Measurements from ENCODE around the gene HSD3B2. TPM values are rescaled to one million over a fixed set of nuclear protein-coding genes. Genes with fewer than 3 reads are reported as not detected.

The HSD3B2 gene
- total RNA-seq, 4 donors from 2014 or later: 1.4 TPM; not detected in 3

- 83 to 92% methylated on average over 3 of the region's 3 CpGs for WGBS, 2 donors
These were observed 20.1 kb downstream of the HSD3B2 start for GRCh38 chr1:119435052-119435451.

DNA sequence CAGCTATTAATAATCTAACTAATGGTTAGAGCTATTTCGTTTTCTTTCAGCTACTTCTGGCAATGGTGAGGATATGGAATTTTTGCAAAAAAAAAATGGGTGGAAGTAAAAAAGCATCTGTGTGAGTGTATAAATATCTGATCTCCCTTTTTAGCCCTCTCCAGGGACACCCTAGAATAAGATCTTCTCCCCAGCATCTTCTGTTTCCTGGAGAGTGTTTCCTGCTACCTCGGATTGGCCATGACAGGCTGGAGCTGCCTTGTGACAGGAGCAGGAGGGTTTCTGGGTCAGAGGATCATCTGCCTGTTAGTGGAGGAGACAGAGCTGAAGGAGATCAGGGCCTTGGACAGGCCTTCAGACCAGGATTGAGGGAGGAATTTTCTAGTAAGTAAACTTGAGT, 23.8 kb downstream of the HSD3B2 start:
- H3K27me3 ChIP-seq: no peaks in the 10 kb centered on the region
- H3K9me3 ChIP-seq: no peaks in the 10 kb centered on the region
- DNase-seq: no peak
- no peak for TF ChIP-seq POLR2A (IDR thresholded peaks at IDR 0.05)
- TF ChIP-seq, protein P1, sequence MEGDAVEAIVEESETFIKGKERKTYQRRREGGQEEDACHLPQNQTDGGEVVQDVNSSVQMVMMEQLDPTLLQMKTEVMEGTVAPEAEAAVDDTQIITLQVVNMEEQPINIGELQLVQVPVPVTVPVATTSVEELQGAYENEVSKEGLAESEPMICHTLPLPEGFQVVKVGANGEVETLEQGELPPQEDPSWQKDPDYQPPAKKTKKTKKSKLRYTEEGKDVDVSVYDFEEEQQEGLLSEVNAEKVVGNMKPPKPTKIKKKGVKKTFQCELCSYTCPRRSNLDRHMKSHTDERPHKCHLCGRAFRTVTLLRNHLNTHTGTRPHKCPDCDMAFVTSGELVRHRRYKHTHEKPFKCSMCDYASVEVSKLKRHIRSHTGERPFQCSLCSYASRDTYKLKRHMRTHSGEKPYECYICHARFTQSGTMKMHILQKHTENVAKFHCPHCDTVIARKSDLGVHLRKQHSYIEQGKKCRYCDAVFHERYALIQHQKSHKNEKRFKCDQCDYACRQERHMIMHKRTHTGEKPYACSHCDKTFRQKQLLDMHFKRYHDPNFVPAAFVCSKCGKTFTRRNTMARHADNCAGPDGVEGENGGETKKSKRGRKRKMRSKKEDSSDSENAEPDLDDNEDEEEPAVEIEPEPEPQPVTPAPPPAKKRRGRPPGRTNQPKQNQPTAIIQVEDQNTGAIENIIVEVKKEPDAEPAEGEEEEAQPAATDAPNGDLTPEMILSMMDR (IDR thresholded peaks at IDR 0.05): no peak
- intact Hi-C loops (cut with DNase I): no loop called here
- no peak overlapping the region for H3K4me3 ChIP-seq (replicated peaks in 1 of 3)
- no peaks in the 10 kb centered on the region for H3K4me1 ChIP-seq
- H3K27ac ChIP-seq: no peak overlapping the region
- WGBS, 2 donors: 74 to 76% methylated on average over 2 of the region's 2 CpGs
- H3K36me3 ChIP-seq: no peaks in the 10 kb centered on the region

More at GRCh38 chr1:119435052-119435451, 20.1 kb downstream of the HSD3B2 start:
- intact Hi-C loops (cut with DNase I): no loop called here
- H3K4me3 ChIP-seq (replicated peaks in 1 of 3): no peak overlapping the region
- TF ChIP-seq, protein P1 (IDR thresholded peaks at IDR 0.05): no peak
- no peak for TF ChIP-seq POLR2A (IDR thresholded peaks at IDR 0.05)
- H3K27me3 ChIP-seq: no peaks in the 10 kb centered on the region
- no peak for DNase-seq
- H3K9me3 ChIP-seq: no peaks in the 10 kb centered on the region
- H3K4me1 ChIP-seq: no peaks in the 10 kb centered on the region
- no peaks in the 10 kb centered on the region for H3K36me3 ChIP-seq
- no peak overlapping the region for H3K27ac ChIP-seq

DNA sequence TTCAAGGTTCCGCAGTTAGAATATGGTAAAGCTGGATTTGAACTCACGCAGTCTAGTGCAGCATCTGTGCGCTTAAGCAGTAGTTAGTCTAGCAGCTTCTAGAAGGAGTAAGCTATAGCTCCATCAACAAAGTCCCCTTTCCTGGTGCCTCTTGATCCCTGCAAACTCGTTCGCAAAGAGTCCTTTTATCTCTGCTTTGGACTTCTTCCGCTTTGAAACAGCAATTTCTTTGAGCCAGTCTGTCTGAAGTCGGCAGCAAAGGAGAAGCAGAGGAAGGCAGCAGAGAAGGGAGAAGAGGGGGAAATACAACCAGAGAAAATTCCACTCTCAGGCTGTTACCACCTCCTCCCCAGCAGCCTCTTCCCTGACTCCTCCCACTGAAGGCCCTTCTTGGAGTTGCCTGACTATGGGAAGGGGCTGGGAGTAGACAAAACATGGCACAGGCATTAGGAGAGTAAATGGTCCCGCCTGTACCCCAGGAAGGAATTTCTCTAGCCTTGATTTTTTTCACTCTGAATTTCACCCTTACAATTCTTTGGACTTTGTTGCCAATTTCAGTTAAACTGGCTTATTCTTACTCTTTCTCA, 25.9 kb downstream of the HSD3B2 start:
- Histone ChIP-seq H3K4me3 (replicated peaks in 1 of 3) (no peak overlapping the region), H3K36me3 (no peaks in the 10 kb centered on the region), H3K27me3 (no peaks in the 10 kb centered on the region), H3K9me3 (no peaks in the 10 kb centered on the region), H3K4me1 (no peaks in the 10 kb centered on the region), H3K27ac (no peak overlapping the region)
- no peak for DNase-seq
- intact Hi-C loops (cut with DNase I): no loop called here
- WGBS, 2 donors: 62 to 65% methylated on average over 8 of the region's 8 CpGs
- TF ChIP-seq, protein P1 (IDR thresholded peaks at IDR 0.05): no peak
- TF ChIP-seq POLR2A (IDR thresholded peaks at IDR 0.05): no peak

- H3K36me3 ChIP-seq: no peaks in the 10 kb centered on the region
- WGBS, 2 donors: 96% methylated on average over 6 of the region's 6 CpGs
- H3K9me3 ChIP-seq: no peaks in the 10 kb centered on the region
- H3K4me3 ChIP-seq (replicated peaks in 1 of 3): no peak overlapping the region
- intact Hi-C loops (cut with DNase I): no loop called here
- TF ChIP-seq, protein P1 (IDR thresholded peaks at IDR 0.05): no peak
- no peak for TF ChIP-seq POLR2A (IDR thresholded peaks at IDR 0.05)
- H3K4me1 ChIP-seq: no peaks in the 10 kb centered on the region
- H3K27me3 ChIP-seq: no peaks in the 10 kb centered on the region
- no peak for DNase-seq
- H3K27ac ChIP-seq: no peak overlapping the region
These were observed 27.8 kb downstream of the HSD3B2 start for GRCh38 chr1:119442756-119443155.

GRCh38 chr1:119446321-119446720, 31.4 kb downstream of the HSD3B2 start:
- H3K36me3 ChIP-seq: no peaks in the 10 kb centered on the region
- no peak overlapping the region for H3K27ac ChIP-seq
- no peaks in the 10 kb centered on the region for H3K4me1 ChIP-seq
- no peak for TF ChIP-seq POLR2A (IDR thresholded peaks at IDR 0.05)
- TF ChIP-seq, protein P1 (IDR thresholded peaks at IDR 0.05): no peak
- no peak overlapping the region for H3K4me3 ChIP-seq (replicated peaks in 1 of 3)
- intact Hi-C loops (cut with DNase I): no loop called here
- H3K27me3 ChIP-seq: no peaks in the 10 kb centered on the region
- H3K9me3 ChIP-seq: no peaks in the 10 kb centered on the region
- no peak for DNase-seq
